Measurements from ENCODE around the gene NEDD4L.

NEDD4L gene

DNA sequence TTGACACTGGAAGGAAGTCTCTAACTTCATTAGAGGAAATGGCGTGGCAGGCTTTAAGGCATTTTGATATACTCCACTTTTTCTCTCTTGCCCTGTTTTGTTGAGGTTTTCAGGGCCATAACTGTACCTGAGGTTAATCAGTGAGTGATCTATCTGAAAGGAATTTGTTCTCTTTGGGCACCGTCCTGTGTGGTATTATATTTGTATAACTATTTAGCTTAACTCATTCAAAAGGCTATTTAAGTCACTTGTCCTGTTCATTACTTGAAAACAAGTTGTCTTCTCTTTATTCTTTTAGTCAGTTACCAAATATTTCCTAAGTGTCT, 180.4 kb downstream of the NEDD4L start:
- Mint-ChIP-seq H3K27me3 (ENCODE audit: low read depth, poor library complexity) (peaks cover 8% of the 10 kb centered on the region), H3K9me3 (no peaks in the 10 kb centered on the region), H3K4me3 (no peak overlapping the region), H3K27ac (peak overlapping the region; percentile 85), H3K36me3 (ENCODE audit: low read depth) (no peaks in the 10 kb centered on the region), H3K4me1 (peaks cover 73% of the 10 kb centered on the region)
- no peak for DNase-seq
- TF ChIP-seq, protein P1, sequence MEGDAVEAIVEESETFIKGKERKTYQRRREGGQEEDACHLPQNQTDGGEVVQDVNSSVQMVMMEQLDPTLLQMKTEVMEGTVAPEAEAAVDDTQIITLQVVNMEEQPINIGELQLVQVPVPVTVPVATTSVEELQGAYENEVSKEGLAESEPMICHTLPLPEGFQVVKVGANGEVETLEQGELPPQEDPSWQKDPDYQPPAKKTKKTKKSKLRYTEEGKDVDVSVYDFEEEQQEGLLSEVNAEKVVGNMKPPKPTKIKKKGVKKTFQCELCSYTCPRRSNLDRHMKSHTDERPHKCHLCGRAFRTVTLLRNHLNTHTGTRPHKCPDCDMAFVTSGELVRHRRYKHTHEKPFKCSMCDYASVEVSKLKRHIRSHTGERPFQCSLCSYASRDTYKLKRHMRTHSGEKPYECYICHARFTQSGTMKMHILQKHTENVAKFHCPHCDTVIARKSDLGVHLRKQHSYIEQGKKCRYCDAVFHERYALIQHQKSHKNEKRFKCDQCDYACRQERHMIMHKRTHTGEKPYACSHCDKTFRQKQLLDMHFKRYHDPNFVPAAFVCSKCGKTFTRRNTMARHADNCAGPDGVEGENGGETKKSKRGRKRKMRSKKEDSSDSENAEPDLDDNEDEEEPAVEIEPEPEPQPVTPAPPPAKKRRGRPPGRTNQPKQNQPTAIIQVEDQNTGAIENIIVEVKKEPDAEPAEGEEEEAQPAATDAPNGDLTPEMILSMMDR (IDR thresholded peaks at IDR 0.05), result no peak

DNA sequence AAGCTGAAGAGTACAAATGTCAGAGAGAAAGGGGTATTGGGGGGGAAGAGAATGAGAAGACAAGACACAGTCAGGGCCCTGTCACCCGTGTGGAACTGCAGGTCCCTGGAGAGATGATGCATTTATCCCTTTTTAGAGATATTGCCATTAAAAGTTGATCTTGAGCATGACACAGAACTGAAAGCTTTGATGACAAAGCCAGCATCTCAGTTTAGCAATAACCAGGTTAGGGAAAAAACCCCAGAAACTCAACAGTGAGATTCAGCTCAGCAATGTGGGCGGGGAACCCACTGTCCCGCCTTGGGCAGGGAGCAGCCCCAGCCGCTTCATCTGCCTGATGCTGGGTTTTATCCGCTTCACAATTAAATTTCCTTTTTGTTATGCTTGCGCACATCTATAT, 181.1 kb downstream of the NEDD4L start:
- TF ChIP-seq, protein P1 (IDR thresholded peaks at IDR 0.05), result no peak
- peaks cover 8% of the 10 kb centered on the region for H3K27me3 Mint-ChIP-seq (ENCODE audit: low read depth, poor library complexity)
- H3K36me3 Mint-ChIP-seq (ENCODE audit: low read depth), result no peaks in the 10 kb centered on the region
- H3K9me3 Mint-ChIP-seq, result no peaks in the 10 kb centered on the region
- peaks cover 76% of the 10 kb centered on the region for H3K4me1 Mint-ChIP-seq
- no peak for DNase-seq
- no peak overlapping the region for H3K27ac Mint-ChIP-seq
- H3K4me3 Mint-ChIP-seq, result no peak overlapping the region

DNA sequence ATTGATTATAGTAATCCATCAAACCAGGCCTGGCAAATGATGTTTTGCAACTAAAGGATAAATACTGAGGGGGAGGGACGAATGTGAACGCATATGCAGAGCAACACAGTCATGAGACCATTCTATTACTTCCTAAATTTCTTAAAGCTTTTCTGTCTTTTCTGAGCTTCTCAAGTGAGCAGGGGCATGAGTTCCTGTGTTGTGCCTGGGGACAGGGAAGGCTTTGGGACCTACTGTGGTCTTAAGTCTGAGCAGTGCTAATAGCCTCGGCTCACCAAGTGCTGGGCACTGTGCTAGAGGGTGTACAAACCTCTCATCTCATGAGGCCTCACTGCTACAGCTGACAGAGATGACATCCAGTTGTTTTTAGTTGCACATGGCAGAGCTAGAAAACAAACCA, 182.4 kb downstream of the NEDD4L start:
- H3K4me3 Mint-ChIP-seq, result no peak overlapping the region
- no peaks in the 10 kb centered on the region for H3K9me3 Mint-ChIP-seq
- H3K27me3 Mint-ChIP-seq (ENCODE audit: low read depth, poor library complexity), result peaks cover 5% of the 10 kb centered on the region
- TF ChIP-seq, protein P1 (IDR thresholded peaks at IDR 0.05), result no peak
- peaks cover 80% of the 10 kb centered on the region for H3K4me1 Mint-ChIP-seq
- no peak for DNase-seq
- H3K36me3 Mint-ChIP-seq (ENCODE audit: low read depth), result no peaks in the 10 kb centered on the region
- H3K27ac Mint-ChIP-seq, result no peak overlapping the region

DNA sequence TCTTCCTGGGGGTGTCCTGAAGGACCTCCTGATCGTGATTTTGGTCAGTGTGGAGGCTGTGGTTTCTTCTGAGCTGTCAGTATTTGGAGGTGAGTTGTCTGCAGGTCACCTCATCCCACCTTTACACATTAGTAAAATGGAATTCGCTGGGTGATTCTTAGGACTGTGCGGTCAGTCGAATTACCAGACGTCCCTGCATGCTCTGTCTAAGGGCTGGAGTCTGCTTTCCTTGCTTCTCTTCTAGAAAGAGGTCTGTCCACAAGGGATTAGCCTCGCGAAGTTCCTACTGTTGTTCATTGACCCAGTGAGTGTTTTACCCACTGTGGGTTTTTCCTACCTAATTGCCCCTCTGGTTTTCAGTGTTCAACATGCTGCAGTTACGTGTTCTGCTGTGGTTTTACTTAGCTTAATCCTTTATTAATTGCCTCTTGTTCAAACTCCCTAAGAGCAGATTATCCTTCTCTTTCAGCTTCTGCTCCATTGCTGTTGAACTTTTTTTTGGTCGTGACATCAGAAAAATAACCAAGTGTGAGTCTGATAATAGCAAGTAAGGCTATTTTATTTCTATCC, 183.4 kb downstream of the NEDD4L start:
- no peak for DNase-seq
- H3K27me3 Mint-ChIP-seq (ENCODE audit: low read depth, poor library complexity), result peaks cover 5% of the 10 kb centered on the region
- H3K27ac Mint-ChIP-seq, result no peak overlapping the region
- H3K9me3 Mint-ChIP-seq, result no peaks in the 10 kb centered on the region
- peaks cover 74% of the 10 kb centered on the region for H3K4me1 Mint-ChIP-seq
- TF ChIP-seq, protein P1 (IDR thresholded peaks at IDR 0.05), result no peak
- H3K36me3 Mint-ChIP-seq (ENCODE audit: low read depth), result peaks cover 3% of the 10 kb centered on the region
- H3K4me3 Mint-ChIP-seq, result no peak overlapping the region

DNA sequence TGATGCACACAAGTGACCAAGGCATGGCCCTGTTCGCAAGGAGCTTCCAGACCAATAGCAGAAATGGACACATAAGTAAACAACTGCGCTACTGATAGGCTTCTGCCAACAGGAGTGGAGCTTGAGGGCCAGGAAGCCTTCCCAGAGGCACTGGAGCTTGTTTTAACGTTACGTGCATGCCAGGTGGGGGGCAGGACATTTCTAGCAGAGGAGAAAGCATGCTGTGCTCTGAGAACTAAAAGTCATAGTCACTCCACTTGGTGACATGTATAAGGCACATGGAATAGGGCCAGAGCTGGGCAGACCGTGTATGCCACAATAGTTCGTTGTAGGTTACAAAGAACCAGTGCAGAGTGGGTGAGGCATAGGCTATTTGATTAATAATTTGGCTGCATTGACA, 184.2 kb downstream of the NEDD4L start:
- Mint-ChIP-seq H3K36me3 (ENCODE audit: low read depth) (peaks cover 7% of the 10 kb centered on the region), H3K4me1 (peaks cover 67% of the 10 kb centered on the region), H3K9me3 (peaks cover 2% of the 10 kb centered on the region), H3K27ac (no peak overlapping the region), H3K27me3 (ENCODE audit: low read depth, poor library complexity) (peaks cover 5% of the 10 kb centered on the region), H3K4me3 (no peak overlapping the region)
- TF ChIP-seq, protein P1 (IDR thresholded peaks at IDR 0.05), result no peak
- no peak for DNase-seq

DNA sequence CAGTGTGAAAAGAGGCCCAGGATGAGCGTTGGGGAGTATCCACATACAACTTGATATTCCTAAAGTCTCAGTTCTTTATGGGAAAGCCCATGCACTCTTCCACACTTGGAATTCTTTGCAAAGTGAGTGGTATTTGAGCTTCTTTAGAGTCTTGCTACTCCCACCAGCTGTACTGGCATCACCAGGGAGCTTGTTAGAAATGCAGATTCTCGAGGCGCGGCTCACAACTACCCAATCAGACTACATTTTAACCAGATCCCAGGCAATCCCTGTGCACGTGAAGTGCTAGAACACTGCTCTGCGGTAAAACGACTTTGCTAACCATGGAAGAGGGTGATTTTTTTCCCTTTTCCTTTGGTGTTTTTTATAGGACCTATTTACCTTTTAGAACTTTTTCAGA, 184.7 kb downstream of the NEDD4L start:
- H3K36me3 Mint-ChIP-seq (ENCODE audit: low read depth), result peaks cover 9% of the 10 kb centered on the region
- no peak for DNase-seq
- TF ChIP-seq, protein P1 (IDR thresholded peaks at IDR 0.05), result no peak
- H3K4me3 Mint-ChIP-seq, result no peak overlapping the region
- no peak overlapping the region for H3K27ac Mint-ChIP-seq
- H3K9me3 Mint-ChIP-seq, result peaks cover 8% of the 10 kb centered on the region
- peaks cover 61% of the 10 kb centered on the region for H3K4me1 Mint-ChIP-seq
- peaks cover 5% of the 10 kb centered on the region for H3K27me3 Mint-ChIP-seq (ENCODE audit: low read depth, poor library complexity)

All from nephron progenitor cell (in vitro differentiated cells).